Measurements from ENCODE around the gene CUX1. TPM values are rescaled to one million over a fixed set of nuclear protein-coding genes. Genes with fewer than 3 reads are reported as not detected.

CUX1 gene
- total RNA-seq, 1 experiment from 2014 or later = 53.5 TPM

GRCh38 chr7:102291056-102291915 lies 473.9 kb downstream of the CUX1 start:
- TF ChIP-seq CTCF (conservative IDR thresholded peaks at IDR 0.05) = no peak
- H3K27ac Mint-ChIP-seq = peak overlapping the region in 2 of 3 experiments; percentile 31 to 42; a peak in 3 of 7 replicates

More at GRCh38 chr7:102291056-102291915, 473.9 kb downstream of the CUX1 start:
- Histone ChIP-seq H4K5ac (ENCODE audit: insufficient read length, low read depth, low read length) (no peak overlapping the region), H2BK5ac (ENCODE audit: insufficient read length, low read length) (no peak overlapping the region), H4K20me1 (ENCODE audit: control insufficient read depth, insufficient read depth, insufficient read length) (peaks cover 2% of the 10 kb centered on the region), H3K4me2 (ENCODE audit: insufficient read depth, insufficient read length, low read length) (no peak overlapping the region), H3T11ph (ENCODE audit: low read length) (no peak overlapping the region), H2BK20ac (ENCODE audit: low read depth, low read length, poor library complexity, severe bottlenecking) (no peak overlapping the region), H2BK12ac (ENCODE audit: insufficient read length, low read depth, low read length) (no peak overlapping the region), H3K18ac (ENCODE audit: insufficient read length, low read depth, low read length) (no peak overlapping the region), H3K9me3 (ENCODE audit: control insufficient read depth, low read depth, low read length) (no peaks in the 10 kb centered on the region), H3K27ac (ENCODE audit: insufficient read length, low read depth, low read length) (no peak overlapping the region), H2BK15ac (ENCODE audit: low read depth, low read length) (no peak overlapping the region), H3K27me3 (ENCODE audit: insufficient read depth, low read length) (no peaks in the 10 kb centered on the region), H3K79me1 (ENCODE audit: insufficient read depth, low read depth, low read length, poor library complexity, severe bottlenecking) (no peaks in the 10 kb centered on the region), H3K79me2 (ENCODE audit: insufficient read depth, low read length) (no peaks in the 10 kb centered on the region), H2AK5ac (ENCODE audit: insufficient read length, low read length) (no peak overlapping the region), H3K4ac (ENCODE audit: low read depth, low read length) (no peak overlapping the region), H2AFZ (ENCODE audit: low read length) (no peak overlapping the region), H4K91ac (ENCODE audit: insufficient read length, low read depth, low read length) (no peak overlapping the region), H3K9ac (ENCODE audit: extremely low read depth, insufficient read length, low read length) (no peak overlapping the region), H3K56ac (ENCODE audit: insufficient read length, low read depth, low read length) (no peak overlapping the region), H3K23me2 (ENCODE audit: insufficient read length, low read depth, low read length, poor library complexity, severe bottlenecking) (peaks cover 10% of the 10 kb centered on the region), H2BK120ac (ENCODE audit: low read depth, low read length, poor library complexity, severe bottlenecking) (no peak overlapping the region), H4K8ac (replicated peaks; ENCODE audit: insufficient read length, low read depth, low read length) (no peak overlapping the region), H3K4me1 (ENCODE audit: insufficient read depth, low read length) (no peaks in the 10 kb centered on the region), H3K14ac (ENCODE audit: insufficient read depth, low read length) (no peak overlapping the region), H3K23ac (ENCODE audit: insufficient read length, low read depth, low read length) (no peak overlapping the region)
- Mint-ChIP-seq H3K9me3 (no peaks in the 10 kb centered on the region; a peak in 1 of 5 replicates), H3K27me3 (ENCODE audit: low read depth) (peaks cover 15% of the 10 kb centered on the region), H3K36me3 (ENCODE audit: insufficient read depth in 1 of 3, low read depth in 3 of 3) (no peaks in the 10 kb centered on the region), H3K4me3 (no peak overlapping the region), H3K4me1 (peaks cover 30 to 47% of the 10 kb centered on the region in 2 experiments)
- DNase-seq = no peak
- WGBS (ENCODE audit: extremely low coverage, insufficient read length, low lambda C conversion rate) = no CpG with 5 or more reads among the region's 18 CpGs

Measured in H9 (cell line).